Neural cell (in vitro differentiated cells): ENCODE measurements around the gene INSR. TPM values are rescaled to one million over a fixed set of nuclear protein-coding genes. Genes with fewer than 3 reads are reported as not detected.
"Not testable (repeated sequence)": the region's sequence is repeated elsewhere in the genome, so short reads cannot be mapped to it uniquely, and the experiment has no call there.

Experiments
- H2AFZ ChIP-seq: fragments of 200-600, 300-800 bp; sonication (generic), shearing (Covaris generic); 2 replicates; pipeline ENCODE4 v1.6.0; 2014; ENCODE audit warnings: low read depth, mild to moderate bottlenecking, antibody characterized with exemption, low read length, moderate library complexity
- H3F3A ChIP-seq: fragments of 200-600 bp; shearing (Covaris generic); 2 replicates; pipeline ENCODE4 v1.6.1; 2016; ENCODE audit warnings: mild to moderate bottlenecking, moderate library complexity, mixed read lengths, antibody characterized with exemption, low read length; ENCODE audit not compliant: insufficient read depth, poor library complexity, severe bottlenecking
- H3K27ac ChIP-seq: fragments of 200-600, 300-800 bp; sonication (generic), shearing (Covaris generic); 2 replicates; pipeline ENCODE4 v1.5.1; 2014; ENCODE audit warnings: mild to moderate bottlenecking, low read length, moderate library complexity
- H3K27me3 ChIP-seq: fragments of 300-800, 200-600 bp; sonication (generic), shearing (Covaris generic); 2 replicates; pipeline ENCODE4 v1.6.0; 2014; ENCODE audit warnings: mild to moderate bottlenecking, low read depth, low read length, moderate library complexity; ENCODE audit not compliant: insufficient read depth
- H3K36me3 ChIP-seq: fragments of 300-800, 200-600 bp; sonication (generic), shearing (Covaris generic); 2 replicates; pipeline ENCODE4 v1.5.1; 2014; ENCODE audit warnings: mild to moderate bottlenecking, antibody characterized with exemption, low read length, moderate library complexity; ENCODE audit not compliant: insufficient read depth
- H3K4me2 ChIP-seq: fragments of 300-800, 200-600 bp; sonication (generic), shearing (Covaris generic); 2 replicates; pipeline ENCODE4 v1.6.0; 2014; ENCODE audit warnings: mild to moderate bottlenecking, low read length
- H3K4me3 ChIP-seq: fragments of 300-800, 200-600 bp; sonication (generic), shearing (Covaris generic); 2 replicates; pipeline ENCODE4 v1.5.1; 2014; ENCODE audit warnings: mild to moderate bottlenecking, low read length, moderate library complexity
- H3K79me2 ChIP-seq: fragments of 200-600 bp; shearing (Covaris generic); replicated peaks from 2 replicates; pipeline ENCODE4 v1.6.0; 2014; ENCODE audit warnings: mild to moderate bottlenecking, low read length, moderate library complexity; ENCODE audit not compliant: insufficient read depth
- H3K9ac ChIP-seq: fragments of 300-800, 200-600 bp; sonication (generic), shearing (Covaris generic); 2 replicates; pipeline ENCODE4 v1.6.1; 2016; ENCODE audit warnings: mild to moderate bottlenecking, low read length, mixed read lengths
- H3K9me2 ChIP-seq: fragments of 200-600 bp; shearing (Covaris generic); 2 replicates; pipeline ENCODE4 v1.6.1; 2016; ENCODE audit warnings: mild to moderate bottlenecking, low read length, mixed read lengths; ENCODE audit not compliant: insufficient read depth
- H3K9me3 ChIP-seq: fragments of 200-600, 300-800 bp; sonication (generic), shearing (Covaris generic); 2 replicates; pipeline ENCODE4 v1.6.1; 2016; ENCODE audit warnings: mild to moderate bottlenecking, mixed run types, low read length, moderate library complexity, mixed read lengths
- H4K20me1 ChIP-seq: fragments of 200-600 bp; shearing (Covaris generic); 2 replicates; pipeline ENCODE4 v1.6.1; 2016; ENCODE audit warnings: mild to moderate bottlenecking, mixed run types; ENCODE audit not compliant: insufficient read depth
- EP300 ChIP-seq: fragments of 450-650 bp; conservative IDR thresholded peaks from 2 replicates; pipeline ENCODE4 v1.6.1; 2014; ENCODE audit warnings: antibody characterized with exemption, mild to moderate bottlenecking, moderate library complexity; ENCODE audit not compliant: poor library complexity, severe bottlenecking
- EZH2 ChIP-seq: fragments of 200-600, 300-800 bp; shearing (Covaris generic), sonication (generic); IDR thresholded peaks from 2 replicates; pipeline ENCODE4 v1.6.1; 2014; ENCODE audit warnings: antibody characterized with exemption, low read length, borderline replicate concordance, mild to moderate bottlenecking; ENCODE audit not compliant: insufficient read depth, poor library complexity, severe bottlenecking
- MXI1 ChIP-seq: fragments of 450-650 bp; conservative IDR thresholded peaks from 2 replicates; pipeline ENCODE4 v1.6.1; 2014; ENCODE audit warnings: antibody characterized with exemption, mild to moderate bottlenecking; ENCODE audit not compliant: poor library complexity, severe bottlenecking
- POLR2AphosphoS5 ChIP-seq: IDR thresholded peaks from 2 replicates; pipeline ENCODE4 v1.6.1; 2012
- RAD21 ChIP-seq: fragments of 450-650 bp; conservative IDR thresholded peaks from 2 replicates; pipeline ENCODE4 v1.6.1; 2014; ENCODE audit warnings: antibody characterized with exemption, mild to moderate bottlenecking, moderate library complexity
- SMC3 ChIP-seq: fragments of 450-650 bp; conservative IDR thresholded peaks from 2 replicates; pipeline ENCODE4 v1.6.1; 2014; ENCODE audit warnings: antibody characterized with exemption, mild to moderate bottlenecking, moderate library complexity; ENCODE audit not compliant: poor library complexity
- TAF1 ChIP-seq: IDR thresholded peaks from 2 replicates; pipeline ENCODE4 v1.6.1; 2012; ENCODE audit warnings: low read depth
- polyA plus RNA-seq: library from polyadenylated mRNA; depleted of rRNA; stranded (reverse); fragments of >200 nt; gene quantifications from 2 replicates; pipeline ENCODE4 v1.2.3, GENCODE V29; 2014
- TF ChIP-seq, protein P1 (sequence below): IDR thresholded peaks from 2 replicates; pipeline ENCODE4 v1.6.1; 2012; ENCODE audit warnings: borderline replicate concordance
- TF ChIP-seq, protein P2 (sequence below): fragments of 450-650 bp; IDR thresholded peaks from 2 replicates; pipeline ENCODE4 v1.5.1; 2014; ENCODE audit warnings: antibody characterized with exemption, mild to moderate bottlenecking, moderate library complexity; ENCODE audit not compliant: poor library complexity, severe bottlenecking

Gene INSR
- polyA plus RNA-seq, 1 donor from 2014 or later: 16.0 TPM

DNA sequence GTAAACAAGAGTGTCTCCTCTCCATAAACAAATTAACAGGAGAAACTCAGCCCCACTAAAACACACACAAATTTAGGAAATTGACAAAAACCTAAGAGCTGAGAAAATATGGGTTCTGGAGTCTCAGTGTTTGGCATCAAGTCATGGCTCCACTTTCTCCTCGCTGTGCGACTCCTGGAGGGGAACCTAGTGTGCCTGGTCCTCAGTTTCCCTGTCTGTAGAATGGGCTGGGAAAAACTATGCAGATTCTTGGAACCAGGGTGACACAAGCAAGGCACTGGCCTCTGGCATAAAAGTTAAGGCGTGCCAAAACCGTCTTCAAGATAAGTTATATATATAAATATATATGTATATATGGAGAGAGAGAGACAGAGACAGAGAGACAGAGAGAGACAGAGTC, 83.9 kb downstream of the INSR start:
- Histone ChIP-seq H3K9me3 (no peaks in the 10 kb centered on the region), H2AFZ (no peak overlapping the region), H3K4me2 (no peak overlapping the region), H4K20me1 (no peaks in the 10 kb centered on the region), H3K27ac (no peak overlapping the region), H3K36me3 (no peaks in the 10 kb centered on the region), H3K4me3 (no peak overlapping the region), H3K79me2 (no peaks in the 10 kb centered on the region), H3K9me2 (no peaks in the 10 kb centered on the region), H3F3A (no peaks in the 10 kb centered on the region), H3K9ac (no peak overlapping the region), H3K27me3 (no peaks in the 10 kb centered on the region)
- TF ChIP-seq SMC3: no peak
- TF ChIP-seq, protein P1, sequence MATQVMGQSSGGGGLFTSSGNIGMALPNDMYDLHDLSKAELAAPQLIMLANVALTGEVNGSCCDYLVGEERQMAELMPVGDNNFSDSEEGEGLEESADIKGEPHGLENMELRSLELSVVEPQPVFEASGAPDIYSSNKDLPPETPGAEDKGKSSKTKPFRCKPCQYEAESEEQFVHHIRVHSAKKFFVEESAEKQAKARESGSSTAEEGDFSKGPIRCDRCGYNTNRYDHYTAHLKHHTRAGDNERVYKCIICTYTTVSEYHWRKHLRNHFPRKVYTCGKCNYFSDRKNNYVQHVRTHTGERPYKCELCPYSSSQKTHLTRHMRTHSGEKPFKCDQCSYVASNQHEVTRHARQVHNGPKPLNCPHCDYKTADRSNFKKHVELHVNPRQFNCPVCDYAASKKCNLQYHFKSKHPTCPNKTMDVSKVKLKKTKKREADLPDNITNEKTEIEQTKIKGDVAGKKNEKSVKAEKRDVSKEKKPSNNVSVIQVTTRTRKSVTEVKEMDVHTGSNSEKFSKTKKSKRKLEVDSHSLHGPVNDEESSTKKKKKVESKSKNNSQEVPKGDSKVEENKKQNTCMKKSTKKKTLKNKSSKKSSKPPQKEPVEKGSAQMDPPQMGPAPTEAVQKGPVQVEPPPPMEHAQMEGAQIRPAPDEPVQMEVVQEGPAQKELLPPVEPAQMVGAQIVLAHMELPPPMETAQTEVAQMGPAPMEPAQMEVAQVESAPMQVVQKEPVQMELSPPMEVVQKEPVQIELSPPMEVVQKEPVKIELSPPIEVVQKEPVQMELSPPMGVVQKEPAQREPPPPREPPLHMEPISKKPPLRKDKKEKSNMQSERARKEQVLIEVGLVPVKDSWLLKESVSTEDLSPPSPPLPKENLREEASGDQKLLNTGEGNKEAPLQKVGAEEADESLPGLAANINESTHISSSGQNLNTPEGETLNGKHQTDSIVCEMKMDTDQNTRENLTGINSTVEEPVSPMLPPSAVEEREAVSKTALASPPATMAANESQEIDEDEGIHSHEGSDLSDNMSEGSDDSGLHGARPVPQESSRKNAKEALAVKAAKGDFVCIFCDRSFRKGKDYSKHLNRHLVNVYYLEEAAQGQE: no peak
- TF ChIP-seq POLR2AphosphoS5: no peak
- TF ChIP-seq, protein P2, sequence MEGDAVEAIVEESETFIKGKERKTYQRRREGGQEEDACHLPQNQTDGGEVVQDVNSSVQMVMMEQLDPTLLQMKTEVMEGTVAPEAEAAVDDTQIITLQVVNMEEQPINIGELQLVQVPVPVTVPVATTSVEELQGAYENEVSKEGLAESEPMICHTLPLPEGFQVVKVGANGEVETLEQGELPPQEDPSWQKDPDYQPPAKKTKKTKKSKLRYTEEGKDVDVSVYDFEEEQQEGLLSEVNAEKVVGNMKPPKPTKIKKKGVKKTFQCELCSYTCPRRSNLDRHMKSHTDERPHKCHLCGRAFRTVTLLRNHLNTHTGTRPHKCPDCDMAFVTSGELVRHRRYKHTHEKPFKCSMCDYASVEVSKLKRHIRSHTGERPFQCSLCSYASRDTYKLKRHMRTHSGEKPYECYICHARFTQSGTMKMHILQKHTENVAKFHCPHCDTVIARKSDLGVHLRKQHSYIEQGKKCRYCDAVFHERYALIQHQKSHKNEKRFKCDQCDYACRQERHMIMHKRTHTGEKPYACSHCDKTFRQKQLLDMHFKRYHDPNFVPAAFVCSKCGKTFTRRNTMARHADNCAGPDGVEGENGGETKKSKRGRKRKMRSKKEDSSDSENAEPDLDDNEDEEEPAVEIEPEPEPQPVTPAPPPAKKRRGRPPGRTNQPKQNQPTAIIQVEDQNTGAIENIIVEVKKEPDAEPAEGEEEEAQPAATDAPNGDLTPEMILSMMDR: no peak
- no peak for TF ChIP-seq EP300
- no peak for TF ChIP-seq MXI1
- no peak for TF ChIP-seq RAD21
- no peak for TF ChIP-seq TAF1
- TF ChIP-seq EZH2: no peak

DNA sequence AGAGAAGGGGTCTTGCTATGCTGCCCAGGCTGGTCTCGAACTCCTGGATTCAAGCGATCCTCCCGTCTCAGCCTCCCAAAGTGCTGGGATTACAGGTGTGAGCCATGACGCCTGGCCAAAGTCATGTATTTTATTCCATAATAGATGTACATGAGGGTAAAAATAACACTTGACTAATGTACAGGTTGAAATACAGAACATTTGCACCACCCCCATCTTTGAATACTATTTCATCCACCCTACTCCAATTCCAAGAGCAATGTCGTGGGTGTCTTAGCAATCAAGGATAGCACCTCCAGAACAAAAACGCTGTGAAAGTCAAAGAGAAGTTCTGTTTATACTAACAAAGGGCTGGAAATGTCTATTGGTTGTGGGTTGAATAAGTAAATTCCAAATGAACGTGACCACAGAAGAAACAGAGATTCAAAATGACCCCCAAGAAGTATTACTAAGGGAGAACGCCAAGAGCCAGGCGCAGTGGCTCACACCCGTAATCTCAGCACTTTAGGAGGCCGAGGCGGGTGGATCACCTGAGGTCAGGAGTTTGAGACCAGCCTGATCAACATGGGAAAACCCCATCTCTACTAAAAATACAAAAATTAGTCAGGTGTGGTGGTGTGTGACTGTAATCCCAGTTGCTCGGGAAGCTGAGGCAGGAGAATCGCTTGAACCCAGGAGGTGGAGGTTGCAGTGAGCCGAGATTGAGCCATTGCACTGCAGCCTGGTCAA, 84.5 kb downstream of the INSR start:
- H3K4me3 ChIP-seq, H2AFZ ChIP-seq, H3K27ac ChIP-seq, H3K79me2 ChIP-seq, H3F3A ChIP-seq, H3K9me3 ChIP-seq, H3K27me3 ChIP-seq, H3K36me3 ChIP-seq, H4K20me1 ChIP-seq, H3K9ac ChIP-seq, H3K9me2 ChIP-seq, H3K4me2 ChIP-seq: not testable (repeated sequence)

DNA sequence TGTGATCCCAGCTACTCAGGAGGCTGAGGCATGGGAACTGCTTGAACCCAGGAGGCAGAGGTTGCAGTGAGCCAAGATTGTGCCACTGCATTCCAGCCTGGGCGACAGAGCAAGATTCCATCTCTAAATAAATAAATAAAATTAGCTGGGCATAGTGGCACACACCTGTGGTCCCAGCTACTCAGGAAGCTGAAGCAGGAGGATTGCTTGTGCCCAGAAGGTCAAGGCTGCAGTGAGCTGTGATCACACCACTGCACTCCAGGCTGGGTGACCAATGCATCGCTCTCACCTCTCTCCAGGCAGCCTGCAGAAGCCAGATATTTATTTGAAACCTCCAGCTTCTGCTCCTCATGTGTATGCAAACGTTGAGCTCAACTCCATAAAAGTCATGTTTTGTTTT, 85.2 kb downstream of the INSR start:
- H3K27ac ChIP-seq, H3K4me3 ChIP-seq: not testable (repeated sequence)

More for the DNA sequence above, 85.2 kb downstream of the INSR start:
- H2AFZ ChIP-seq, H3K9me2 ChIP-seq, H4K20me1 ChIP-seq, H3K9me3 ChIP-seq, H3K79me2 ChIP-seq, H3K27me3 ChIP-seq, H3K9ac ChIP-seq, H3F3A ChIP-seq, H3K4me2 ChIP-seq, H3K36me3 ChIP-seq: not testable (repeated sequence)
